ENCODE measurements around the gene SPATA13. TPM values are rescaled to one million over a fixed set of nuclear protein-coding genes. Genes with fewer than 3 reads are reported as not detected.

Gene SPATA13
- total and polyA plus RNA-seq, 10 of the 15 experiments (the other 5 are each of a cell fraction or from before 2014, with no cell fraction given), result 2.4 to 11.1 (median 10.2) TPM

GRCh38 chr13:24222756-24223155 lies 62.2 kb downstream of the SPATA13 start:
- Histone ChIP-seq H3K27me3 (replicated peaks in 1 of 2; ENCODE audit: control insufficient read depth in 2 of 2, insufficient read depth in 2 of 2, low read length in 1 of 2) (no peaks in the 10 kb centered on the region), H3K4me1 (ENCODE audit: control insufficient read depth, insufficient read depth, low read length) (peaks cover 25% of the 10 kb centered on the region), H3K36me3 (ENCODE audit: control insufficient read depth in 2 of 2, insufficient read depth in 2 of 2, low read length in 1 of 2) (no peaks in the 10 kb centered on the region), H3K9ac (ENCODE audit: control insufficient read depth, insufficient read depth, low read length) (no peak overlapping the region), H2AFZ (ENCODE audit: control insufficient read depth, low read depth, low read length) (no peak overlapping the region), H3K79me2 (ENCODE audit: control insufficient read depth, insufficient read depth, low read length) (no peaks in the 10 kb centered on the region), H3K9me3 (replicated peaks; ENCODE audit: control insufficient read depth, insufficient read depth, low read length) (no peaks in the 10 kb centered on the region), H3K4me3 (no peak overlapping the region), H3K4me2 (ENCODE audit: control insufficient read depth, insufficient read depth) (no peak overlapping the region), H3K27ac (ENCODE audit: control insufficient read depth, insufficient read depth) (no peak overlapping the region), H4K20me1 (ENCODE audit: control insufficient read depth, insufficient read depth) (no peaks in the 10 kb centered on the region)
- intact Hi-C loops (cut with micrococcal nuclease; ENCODE audit: unreplicated experiment), result loop anchor here (10.0 kb wide), 1 partner anchor 758 kb away; no protein-coding TSS in a partner anchor
- ChIA-PET CTCF (interaction anchor here (0.6 to 15.2 kb wide), 4 partner anchors 169 to 768 kb away, joined by 3 to 155 read pairs (median 6); no protein-coding TSS in a partner anchor), SMC1A (ENCODE audit: uncharacterized antibody, unreplicated experiment) (no interaction called here), RAD21 (ENCODE audit: unreplicated experiment) (interaction anchor here (0.7 kb wide), 2 partner anchors 201 to 266 kb away, joined by 3 to 4 read pairs; no protein-coding TSS in a partner anchor), POLR2A (no interaction called here)
- no TSS peak for BruUV-seq (replicated peaks)
- in situ Hi-C loops (cut with MboI), result loop anchor here (5.0 kb wide), 1 partner anchor 200 kb away; no protein-coding TSS in a partner anchor
- WGBS (ENCODE audit: insufficient coverage, insufficient replicate concordance, low lambda C conversion rate, missing lambda C conversion rate), result 71% methylated on average over 18 of the region's 20 CpGs
- ATAC-seq (no peak), DNase-seq (ENCODE audit: low read depth, low spot score) (no peak), FAIRE-seq (no peak)
- no peak for TF ChIP-seq JUND (IDR thresholded peaks at IDR 0.05; ENCODE audit: low read depth, low read length)
- no peak for TF ChIP-seq SP1 (IDR thresholded peaks at IDR 0.05; ENCODE audit: low read depth, low read length)
- TF ChIP-seq LARP7 (IDR thresholded peaks at IDR 0.05), result no peak
- no peak for TF ChIP-seq ETV6 (conservative IDR thresholded peaks at IDR 0.05 in 1 of 2, IDR thresholded peaks at IDR 0.05 in 1 of 2; ENCODE audit: borderline replicate concordance in 1 of 2, low read depth in 1 of 2)
- TF ChIP-seq MYB (IDR thresholded peaks at IDR 0.05; ENCODE audit: borderline replicate concordance, low read depth, low read length), result no peak
- no peak for TF ChIP-seq POLR2AphosphoS2 (IDR thresholded peaks at IDR 0.05; ENCODE audit: low read depth, low read length)
- no peak for TF ChIP-seq POLR2A (IDR thresholded peaks at IDR 0.05; ENCODE audit: low read depth, low read length)
- TF ChIP-seq ZNF217 (IDR thresholded peaks at IDR 0.05), result no peak
- no peak for TF ChIP-seq BCLAF1 (IDR thresholded peaks at IDR 0.05)
- TF ChIP-seq MAX (IDR thresholded peaks at IDR 0.05; ENCODE audit: low read depth, low read length), result no peak
- TF ChIP-seq BCL11A (IDR thresholded peaks at IDR 0.05; ENCODE audit: low read depth, low read length), result no peak
- no peak for TF ChIP-seq NR2C2 (IDR thresholded peaks at IDR 0.05; ENCODE audit: borderline replicate concordance, control insufficient read depth, insufficient read length, low read depth)
- TF ChIP-seq SKIL (IDR thresholded peaks at IDR 0.05; ENCODE audit: low read depth, poor library complexity, severe bottlenecking), result no peak
- no peak for TF ChIP-seq FOXK2 (IDR thresholded peaks at IDR 0.05)
- no peak for TF ChIP-seq ATF2 (IDR thresholded peaks at IDR 0.05; ENCODE audit: low read length)
- TF ChIP-seq USF2 (IDR thresholded peaks at IDR 0.05; ENCODE audit: borderline replicate concordance, low read depth, low read length), result no peak
- no peak for TF ChIP-seq SREBF2 (IDR thresholded peaks at IDR 0.05; ENCODE audit: low read length)
- no peak for TF ChIP-seq KDM1A (IDR thresholded peaks at IDR 0.05; ENCODE audit: borderline replicate concordance)

All from GM12878 (cell line).